MG63 (cell line): ENCODE data around the gene C1orf146. TPM values are rescaled to one million over a fixed set of nuclear protein-coding genes. Genes with fewer than 3 reads are reported as not detected.

ENCODE experiments used
- DNase-seq: peaks from one replicate; pipeline ENCODE4 v3.0.0-alpha.2; 2020
- H3K27me3 ChIP-seq: fragments of 250-450 bp; sonication (Bioruptor Pico); 2 replicates; pipeline ENCODE4 v1.5.1; 2020; ENCODE audit warnings: mild to moderate bottlenecking, moderate library complexity
- H3K36me3 ChIP-seq: fragments of 250-450 bp; sonication (Bioruptor Pico); 2 replicates; pipeline ENCODE4 v1.5.1; 2020; ENCODE audit warnings: mild to moderate bottlenecking, moderate library complexity
- H3K4me3 ChIP-seq: fragments of 250-450 bp; sonication (Bioruptor Pico); 2 replicates; pipeline ENCODE4 v1.5.1; 2020; ENCODE audit warnings: mild to moderate bottlenecking, moderate library complexity
- H3K9me3 ChIP-seq: fragments of 250-450 bp; sonication (Bioruptor Pico); 2 replicates; pipeline ENCODE4 v1.5.1; 2020; ENCODE audit warnings: mild to moderate bottlenecking, moderate library complexity
- total RNA-seq: library from RNA; depleted of rRNA; stranded (reverse); fragments of >200 nt; shearing (Covaris generic); gene quantifications from 2 replicates; pipeline ENCODE4 v1.2.3, GENCODE V29; 2014; ENCODE audit warnings: low replicate concordance; rRNA removed

C1orf146 gene
- total RNA-seq: not detected in 2 replicates

GRCh38 chr1:92217721-92218120 is at the start of gene C1orf146:
TSS of gene C1orf146 (plus strand) at chr1:92217915. CDS start at chr1:92231421, 13,506 bp downstream.
- Histone ChIP-seq H3K9me3 (no peaks in the 10 kb centered on the region), H3K36me3 (no peaks in the 10 kb centered on the region), H3K27me3 (no peaks in the 10 kb centered on the region), H3K4me3 (no peak within 1 kb of the TSS)
- no peak for DNase-seq

DNA sequence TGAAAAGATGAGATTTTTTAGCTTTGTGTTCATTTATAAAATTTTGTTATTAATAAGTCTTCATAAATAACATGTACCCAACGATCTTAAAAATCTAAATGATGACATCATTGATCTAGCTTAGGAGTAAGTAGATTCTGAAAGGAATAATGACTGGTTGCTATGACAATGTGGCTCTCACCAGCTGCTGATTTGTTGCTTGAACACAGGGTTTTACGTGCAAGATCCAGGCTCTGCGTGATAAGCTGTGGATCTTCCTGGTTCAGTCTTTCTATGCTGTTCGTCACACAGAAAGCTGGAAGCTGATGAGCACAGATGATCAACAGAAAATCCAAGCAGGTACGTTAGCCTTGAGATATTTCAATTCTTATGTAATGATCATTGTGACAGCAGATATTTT is 49.1 kb upstream of the C1orf146 start:
- DNase-seq: no peak
- Histone ChIP-seq H3K4me3 (no peak overlapping the region), H3K9me3 (no peaks in the 10 kb centered on the region), H3K27me3 (no peaks in the 10 kb centered on the region), H3K36me3 (no peaks in the 10 kb centered on the region)

- H3K4me3 ChIP-seq: no peak overlapping the region
- DNase-seq: no peak
- no peaks in the 10 kb centered on the region for H3K36me3 ChIP-seq
- no peaks in the 10 kb centered on the region for H3K27me3 ChIP-seq
- no peaks in the 10 kb centered on the region for H3K9me3 ChIP-seq
These were observed 48.3 kb upstream of the C1orf146 start for GRCh38 chr1:92169214-92170005.

DNA sequence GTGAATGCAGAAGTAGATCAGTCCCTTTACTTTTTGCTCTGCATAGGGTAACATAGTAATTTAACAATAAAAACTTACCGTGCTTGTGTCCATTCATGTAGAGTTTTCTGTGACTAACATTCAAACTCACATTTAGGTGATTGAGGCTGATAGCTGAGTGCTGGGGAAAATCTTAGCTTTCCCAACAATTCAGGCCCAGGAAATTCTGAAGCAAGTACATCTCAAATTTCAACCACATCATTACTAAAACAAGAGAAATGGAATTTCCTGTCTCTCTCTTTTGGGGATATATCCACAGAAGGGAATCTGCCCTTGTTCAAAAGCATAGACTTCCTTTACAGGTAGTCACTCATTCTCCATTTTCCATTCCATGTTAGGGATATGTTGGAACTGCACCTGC is 33.1 kb upstream of the C1orf146 start:
- Histone ChIP-seq H3K36me3 (no peaks in the 10 kb centered on the region), H3K4me3 (no peak overlapping the region), H3K27me3 (no peaks in the 10 kb centered on the region), H3K9me3 (no peaks in the 10 kb centered on the region)
- DNase-seq: no peak

GRCh38 chr1:92186081-92186480 is 31.6 kb upstream of the C1orf146 start:
- DNase-seq: no peak
- Histone ChIP-seq H3K4me3 (no peak overlapping the region), H3K36me3 (no peaks in the 10 kb centered on the region), H3K9me3 (no peaks in the 10 kb centered on the region), H3K27me3 (no peaks in the 10 kb centered on the region)

DNA sequence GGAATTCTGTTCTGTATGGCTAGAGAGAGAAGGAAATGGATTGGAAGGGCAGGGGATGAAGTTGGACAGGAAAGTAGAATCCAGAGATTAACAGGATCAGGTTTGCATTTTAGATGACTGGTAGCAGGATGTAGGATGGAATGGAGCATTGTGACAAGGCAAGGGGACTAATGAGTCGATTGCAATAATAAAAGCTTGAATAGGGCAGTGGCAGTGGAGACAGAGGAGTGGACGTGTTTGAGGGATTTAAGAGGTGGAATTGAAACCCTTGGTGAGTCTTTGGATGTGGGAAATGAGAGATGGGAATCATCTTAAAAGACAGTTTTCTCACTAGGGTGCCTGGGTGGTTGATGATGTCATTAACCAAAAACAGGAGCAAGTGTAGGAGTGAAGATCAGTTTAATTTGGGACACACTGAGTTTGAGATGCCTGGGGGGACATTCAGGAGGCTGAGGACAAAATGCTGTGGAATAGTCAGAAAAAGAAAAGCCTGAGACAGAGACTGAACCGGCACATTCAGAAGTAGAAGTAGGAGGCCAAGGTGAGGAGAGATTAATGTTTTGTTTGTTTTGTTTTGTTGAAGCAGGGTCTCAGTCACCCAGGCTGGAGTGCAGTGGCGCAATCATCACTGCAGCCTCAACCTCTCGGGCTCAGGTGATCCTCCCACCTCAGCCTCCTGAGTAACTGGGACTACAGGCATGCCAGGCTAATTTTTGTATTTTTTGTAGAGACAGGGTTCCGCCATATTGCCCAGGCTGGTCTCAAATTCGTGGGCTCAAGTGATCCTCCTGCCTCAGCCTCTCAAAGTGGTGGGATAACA is 29.1 kb upstream of the C1orf146 start:
- H3K4me3 ChIP-seq: no peak overlapping the region
- H3K36me3 ChIP-seq: no peaks in the 10 kb centered on the region
- no peak for DNase-seq
- H3K27me3 ChIP-seq: no peaks in the 10 kb centered on the region
- no peaks in the 10 kb centered on the region for H3K9me3 ChIP-seq

DNA sequence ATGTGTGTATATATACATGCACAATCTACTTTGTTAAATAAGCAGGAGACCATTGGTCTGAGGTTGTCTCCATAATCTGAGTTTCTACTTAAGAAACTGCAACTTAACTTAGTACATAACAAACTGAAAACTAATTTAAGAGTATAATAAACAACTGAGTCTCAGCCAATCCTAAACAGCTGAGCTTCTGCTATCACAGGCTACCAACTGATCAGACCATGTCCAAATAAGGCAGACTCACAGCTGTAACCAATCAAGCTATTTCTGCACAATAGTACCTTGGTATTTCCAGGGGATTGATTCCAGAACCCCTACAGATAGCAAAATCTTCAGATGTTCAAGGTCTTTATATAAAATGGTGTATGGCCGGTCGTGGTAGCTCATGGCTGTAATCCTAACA is 26.0 kb upstream of the C1orf146 start:
- H3K27me3 ChIP-seq: no peaks in the 10 kb centered on the region
- H3K9me3 ChIP-seq: no peaks in the 10 kb centered on the region
- DNase-seq: no peak
- no peaks in the 10 kb centered on the region for H3K36me3 ChIP-seq
- no peak overlapping the region for H3K4me3 ChIP-seq

GRCh38 chr1:92192246-92192645 is 25.5 kb upstream of the C1orf146 start:
- H3K27me3 ChIP-seq: no peaks in the 10 kb centered on the region
- no peak overlapping the region for H3K4me3 ChIP-seq
- H3K36me3 ChIP-seq: no peaks in the 10 kb centered on the region
- no peak for DNase-seq
- no peaks in the 10 kb centered on the region for H3K9me3 ChIP-seq

GRCh38 chr1:92194511-92194910 is 23.2 kb upstream of the C1orf146 start:
- Histone ChIP-seq H3K4me3 (no peak overlapping the region), H3K36me3 (no peaks in the 10 kb centered on the region), H3K27me3 (no peaks in the 10 kb centered on the region), H3K9me3 (no peaks in the 10 kb centered on the region)
- DNase-seq: no peak

DNA sequence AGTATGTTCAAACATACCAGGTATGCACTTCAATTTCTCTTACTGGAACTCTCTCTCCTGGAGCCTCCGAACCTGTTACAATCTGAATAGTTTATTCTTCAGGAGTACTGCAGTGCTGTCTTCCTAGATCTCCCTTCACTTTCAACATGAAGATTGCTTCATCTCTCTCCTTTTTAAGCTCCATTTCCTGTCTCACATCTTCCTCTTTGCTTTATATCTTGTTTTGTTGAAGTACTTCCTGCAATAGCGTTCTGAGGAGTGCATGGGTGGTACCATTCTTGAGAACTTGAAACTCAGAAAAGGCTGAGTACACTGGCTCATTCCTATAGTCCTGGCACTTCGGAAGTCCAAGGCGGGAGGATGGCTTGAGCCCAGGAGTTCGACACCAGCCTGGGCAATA is 15.7 kb upstream of the C1orf146 start:
- no peak for DNase-seq
- Histone ChIP-seq H3K36me3 (no peaks in the 10 kb centered on the region), H3K9me3 (peaks cover 2% of the 10 kb centered on the region), H3K27me3 (no peaks in the 10 kb centered on the region), H3K4me3 (no peak overlapping the region)

DNA sequence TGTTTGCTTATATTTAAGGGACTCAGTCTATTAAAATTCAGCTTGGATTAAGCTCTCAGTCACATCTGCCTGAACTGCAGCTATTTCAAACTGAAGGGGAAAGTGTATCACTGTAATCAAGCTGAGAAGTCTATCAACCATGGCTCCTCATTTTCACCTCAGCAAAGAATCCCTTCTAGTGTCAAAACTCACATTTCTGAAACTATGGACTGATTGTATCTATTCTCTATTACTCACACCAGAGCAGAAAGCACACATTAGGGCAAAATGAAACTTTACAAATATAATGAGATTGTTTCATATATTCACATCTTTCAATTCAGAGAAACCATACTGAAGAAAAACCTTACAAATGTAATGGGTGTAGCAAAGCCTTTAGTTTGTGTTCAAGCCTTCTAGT is 14.6 kb upstream of the C1orf146 start:
- Histone ChIP-seq H3K4me3 (no peak overlapping the region), H3K9me3 (peaks cover 2% of the 10 kb centered on the region), H3K36me3 (no peaks in the 10 kb centered on the region), H3K27me3 (no peaks in the 10 kb centered on the region)
- DNase-seq: no peak

DNA sequence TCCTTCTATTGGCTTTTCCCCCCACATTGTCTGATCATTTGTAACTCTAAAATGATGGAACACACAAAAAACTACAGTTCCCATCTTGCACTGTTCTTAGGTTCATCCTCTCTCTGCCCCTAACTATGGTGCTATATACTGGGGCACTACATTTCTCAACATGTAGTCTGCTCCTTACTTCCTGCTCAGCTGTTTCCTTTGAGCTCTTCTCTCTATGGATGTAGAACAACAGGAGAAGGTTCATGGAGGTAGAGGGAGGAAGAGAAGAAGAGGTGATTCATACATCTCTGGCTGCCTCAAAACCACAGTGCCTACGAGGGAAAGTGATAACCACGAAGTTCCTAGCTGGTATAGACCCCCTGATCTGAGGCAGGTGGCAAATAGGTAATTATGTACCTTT is 7.0 kb upstream of the C1orf146 start:
- peaks cover 2% of the 10 kb centered on the region for H3K9me3 ChIP-seq

DNA sequence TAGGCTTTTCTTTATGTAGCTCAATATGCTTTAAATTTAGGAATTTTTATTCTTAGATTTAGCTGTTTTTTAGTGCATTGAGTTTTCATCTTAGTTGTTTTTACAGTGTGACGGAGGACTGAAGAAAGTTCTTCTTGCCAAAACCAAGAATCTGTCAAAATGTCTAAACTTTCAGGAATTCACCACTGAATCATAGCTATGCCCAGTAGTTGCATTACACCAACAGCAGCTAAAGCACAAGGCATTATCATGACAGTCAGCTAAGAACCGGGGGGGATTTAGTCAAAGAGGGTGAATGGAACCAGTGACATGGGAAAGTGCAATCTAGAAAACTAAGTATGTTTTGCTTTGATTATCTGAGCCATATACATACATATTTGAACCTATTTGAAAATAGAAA is 6.5 kb upstream of the C1orf146 start:
- no peak for DNase-seq
- no peaks in the 10 kb centered on the region for H3K27me3 ChIP-seq
- H3K9me3 ChIP-seq: peaks cover 2% of the 10 kb centered on the region
- no peaks in the 10 kb centered on the region for H3K36me3 ChIP-seq
- no peak overlapping the region for H3K4me3 ChIP-seq

More for the DNA sequence above, 7.0 kb upstream of the C1orf146 start:
- Histone ChIP-seq H3K36me3 (no peaks in the 10 kb centered on the region), H3K4me3 (no peak overlapping the region), H3K27me3 (no peaks in the 10 kb centered on the region)
- DNase-seq: no peak

- no peaks in the 10 kb centered on the region for H3K27me3 ChIP-seq
- H3K4me3 ChIP-seq: no peak overlapping the region
- DNase-seq: no peak
- no peaks in the 10 kb centered on the region for H3K9me3 ChIP-seq
- H3K36me3 ChIP-seq: no peaks in the 10 kb centered on the region
These were observed 844 bp downstream of the C1orf146 start for GRCh38 chr1:92218559-92218958.

GRCh38 chr1:92219028-92219427 is 1.3 kb downstream of the C1orf146 start:
- Histone ChIP-seq H3K9me3 (no peaks in the 10 kb centered on the region), H3K27me3 (no peaks in the 10 kb centered on the region), H3K36me3 (no peaks in the 10 kb centered on the region), H3K4me3 (no peak overlapping the region)
- no peak for DNase-seq

- H3K36me3 ChIP-seq: no peaks in the 10 kb centered on the region
- no peak for DNase-seq
- no peak overlapping the region for H3K4me3 ChIP-seq
- 0 out of 2 replicates have a peak, but pooled peaks cover 2% of the 10 kb centered on the region for H3K27me3 ChIP-seq
- no peaks in the 10 kb centered on the region for H3K9me3 ChIP-seq
These were observed 10.7 kb downstream of the C1orf146 start for GRCh38 chr1:92228401-92228800.

- no peaks in the 10 kb centered on the region for H3K36me3 ChIP-seq
- no peaks in the 10 kb centered on the region for H3K9me3 ChIP-seq
- 0 out of 2 replicates have a peak, but pooled peaks cover 2% of the 10 kb centered on the region for H3K27me3 ChIP-seq
- no peak for DNase-seq
- H3K4me3 ChIP-seq: no peak overlapping the region
These were observed 13.0 kb downstream of the C1orf146 start for GRCh38 chr1:92230736-92231135.
